Fibroblast of lung (primary cell): Measurements from ENCODE around the gene MACROD2.

Experiments used
- EZH2 ChIP-seq: IDR thresholded peaks from 2 replicates; pipeline ENCODE4 v1.5.1; 2012; ENCODE audit warnings: low read length, control low read depth, mild to moderate bottlenecking; ENCODE audit errors: missing control alignments
- TF ChIP-seq, protein P1 (sequence below), 2 donors: IDR thresholded peaks in 1 of 2; conservative IDR thresholded peaks in 1 of 2; 1 replicate in 1 of 2; 2 replicates in 1 of 2; pipeline ENCODE4 v1.5.1; 2011 to 2012; ENCODE audit warnings: low read length in 2 of 2, control low read depth in 1 of 2, inconsistent platforms in 1 of 2, low read depth in 1 of 2, mild to moderate bottlenecking in 1 of 2

DNA sequence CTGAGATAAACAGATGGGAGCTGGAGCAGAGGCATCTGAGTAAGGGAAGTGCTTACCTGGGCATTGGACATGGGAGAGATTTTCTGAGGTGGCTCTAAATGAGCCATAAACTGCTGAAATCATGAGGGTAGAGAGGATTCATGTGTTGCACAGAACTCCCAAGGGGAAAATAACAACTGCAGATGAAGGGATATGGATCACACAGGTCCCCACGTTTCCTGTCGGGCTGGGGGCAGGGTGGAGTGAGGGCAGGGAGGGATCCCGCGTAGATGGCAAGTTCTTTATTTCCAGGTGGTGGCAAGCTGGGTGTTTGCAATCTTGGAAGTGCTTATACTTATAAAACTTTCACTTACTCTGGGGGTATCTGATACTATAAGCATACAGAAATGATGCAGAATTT lies 764.7 kb downstream of the MACROD2 start:
- TF ChIP-seq, protein P1, sequence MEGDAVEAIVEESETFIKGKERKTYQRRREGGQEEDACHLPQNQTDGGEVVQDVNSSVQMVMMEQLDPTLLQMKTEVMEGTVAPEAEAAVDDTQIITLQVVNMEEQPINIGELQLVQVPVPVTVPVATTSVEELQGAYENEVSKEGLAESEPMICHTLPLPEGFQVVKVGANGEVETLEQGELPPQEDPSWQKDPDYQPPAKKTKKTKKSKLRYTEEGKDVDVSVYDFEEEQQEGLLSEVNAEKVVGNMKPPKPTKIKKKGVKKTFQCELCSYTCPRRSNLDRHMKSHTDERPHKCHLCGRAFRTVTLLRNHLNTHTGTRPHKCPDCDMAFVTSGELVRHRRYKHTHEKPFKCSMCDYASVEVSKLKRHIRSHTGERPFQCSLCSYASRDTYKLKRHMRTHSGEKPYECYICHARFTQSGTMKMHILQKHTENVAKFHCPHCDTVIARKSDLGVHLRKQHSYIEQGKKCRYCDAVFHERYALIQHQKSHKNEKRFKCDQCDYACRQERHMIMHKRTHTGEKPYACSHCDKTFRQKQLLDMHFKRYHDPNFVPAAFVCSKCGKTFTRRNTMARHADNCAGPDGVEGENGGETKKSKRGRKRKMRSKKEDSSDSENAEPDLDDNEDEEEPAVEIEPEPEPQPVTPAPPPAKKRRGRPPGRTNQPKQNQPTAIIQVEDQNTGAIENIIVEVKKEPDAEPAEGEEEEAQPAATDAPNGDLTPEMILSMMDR (conservative IDR thresholded peaks at IDR 0.05 in 1 of 2, IDR thresholded peaks at IDR 0.05 in 1 of 2; ENCODE audit: low read depth in 1 of 2, low read length in 2 of 2), result no peak
- TF ChIP-seq EZH2, result no peak
